HepG2 (cell line): ENCODE measurements around the gene IGF2BP3. TPM values are rescaled to one million over a fixed set of nuclear protein-coding genes. Genes with fewer than 3 reads are reported as not detected.

Source experiments
- ASH2L ChIP-seq: fragments of 300-600, 200-600 bp; sonication (generic); IDR thresholded peaks from 2 replicates; pipeline ENCODE4 v1.7.0; 2017; ENCODE audit warnings: low read depth, mild to moderate bottlenecking, moderate library complexity, mixed read lengths, low read length; ENCODE audit not compliant: insufficient read length
- HDAC6 ChIP-seq: fragments of 200-600 bp; sonication (generic); IDR thresholded peaks from 2 replicates; pipeline ENCODE4 v1.7.0; 2017; ENCODE audit warnings: mild to moderate bottlenecking, antibody characterized with exemption, low read length, low read depth
- HNRNPH1 ChIP-seq: fragments of 200-400 bp; formaldehyde crosslinking; optimal IDR thresholded peaks from 2 replicates; pipeline ENCODE3; 2017; ENCODE audit warnings: mild to moderate bottlenecking, low read depth, low read length
- KDM5A ChIP-seq: fragments of 200-600 bp; sonication (generic); IDR thresholded peaks from 2 replicates; pipeline ENCODE4 v1.7.0; 2018; ENCODE audit warnings: antibody characterized with exemption, mild to moderate bottlenecking, low read length, borderline replicate concordance
- NFIC ChIP-seq: IDR thresholded peaks from 2 replicates; pipeline ENCODE4 v1.6.1; 2012; ENCODE audit warnings: mild to moderate bottlenecking, low read length, inconsistent platforms
- NR2F6 ChIP-seq, 2 experiments: IDR thresholded peaks; 2 replicates each; pipeline ENCODE4 v1.6.1; 2016; ENCODE audit warnings: antibody characterized with exemption in 1 of 2, mild to moderate bottlenecking in 1 of 2
- ZBTB7A ChIP-seq: sonication (generic); formaldehyde crosslinking; IDR thresholded peaks from 2 replicates; pipeline ENCODE4 v1.8.0; 2022; ENCODE audit warnings: mild to moderate bottlenecking, missing genetic modification reagents
- ZNF572 ChIP-seq: sonication (generic); formaldehyde crosslinking; IDR thresholded peaks from 2 replicates; pipeline ENCODE4 v1.5.1; 2020; ENCODE audit warnings: mild to moderate bottlenecking, missing genetic modification reagents
- ZNF773 ChIP-seq: sonication (generic); formaldehyde crosslinking; IDR thresholded peaks from 2 replicates; pipeline ENCODE4 v1.4.0; 2020; ENCODE audit warnings: missing genetic modification reagents, borderline replicate concordance
- ZNF841 ChIP-seq: sonication (generic); formaldehyde crosslinking; IDR thresholded peaks from 2 replicates; pipeline ENCODE4 v1.8.1; 2023; ENCODE audit warnings: missing genetic modification reagents, borderline replicate concordance
- polyA plus RNA-seq, 8 experiments: library from polyadenylated mRNA; depleted of rRNA in 3 of 8; stranded (reverse) in 7 of 8; unstranded in 1 of 8; fragments of >200 nt; fragmentation: Illumina TruSeq in 4 of 8; extraction: Trizol in 4 of 8; gene quantifications; 2 replicates each; pipeline versions ENCODE4 v1.2.1 to v1.2.3, GENCODE V29; 2011 to 2016; ENCODE audit warnings: low read depth in 4 of 8, missing spikeins in 1 of 8, mixed read lengths in 1 of 8; ENCODE audit not compliant: insufficient read depth in 1 of 8
- total RNA-seq, 5 experiments: library from RNA; depleted of rRNA; stranded (reverse); fragments of >200 nt; fragmentation: Illumina TruSeq; extraction: Trizol; gene quantifications; 2 replicates each; pipeline ENCODE4 v1.2.3, GENCODE V29; 2016; ENCODE audit warnings: low read depth in 1 of 5
- TF ChIP-seq, protein P1 (sequence below): sonication (generic); formaldehyde crosslinking; IDR thresholded peaks from 2 replicates; pipeline ENCODE4 v1.8.0; 2022; ENCODE audit warnings: mild to moderate bottlenecking, missing genetic modification reagents, borderline replicate concordance
- TF ChIP-seq, protein P2 (sequence below): sonication (generic); formaldehyde crosslinking; IDR thresholded peaks from 2 replicates; pipeline ENCODE4 v1.8.0; 2022; ENCODE audit warnings: missing genetic modification reagents, low read depth, mild to moderate bottlenecking, borderline replicate concordance
- TF ChIP-seq, protein P3 (sequence below): sonication (generic); formaldehyde crosslinking; IDR thresholded peaks from 2 replicates; pipeline ENCODE4 v1.4.0; 2020; ENCODE audit warnings: missing genetic modification reagents
- TF ChIP-seq, protein P4 (sequence below): sonication (generic); formaldehyde crosslinking; IDR thresholded peaks from 2 replicates; pipeline ENCODE4 v1.5.0; 2020; ENCODE audit warnings: missing genetic modification reagents

The IGF2BP3 gene
- total and polyA plus RNA-seq, 2 of the 13 experiments (the other 11 are each of a cell fraction or from before 2014, with no cell fraction given), result 37.7 to 39.5 TPM

DNA sequence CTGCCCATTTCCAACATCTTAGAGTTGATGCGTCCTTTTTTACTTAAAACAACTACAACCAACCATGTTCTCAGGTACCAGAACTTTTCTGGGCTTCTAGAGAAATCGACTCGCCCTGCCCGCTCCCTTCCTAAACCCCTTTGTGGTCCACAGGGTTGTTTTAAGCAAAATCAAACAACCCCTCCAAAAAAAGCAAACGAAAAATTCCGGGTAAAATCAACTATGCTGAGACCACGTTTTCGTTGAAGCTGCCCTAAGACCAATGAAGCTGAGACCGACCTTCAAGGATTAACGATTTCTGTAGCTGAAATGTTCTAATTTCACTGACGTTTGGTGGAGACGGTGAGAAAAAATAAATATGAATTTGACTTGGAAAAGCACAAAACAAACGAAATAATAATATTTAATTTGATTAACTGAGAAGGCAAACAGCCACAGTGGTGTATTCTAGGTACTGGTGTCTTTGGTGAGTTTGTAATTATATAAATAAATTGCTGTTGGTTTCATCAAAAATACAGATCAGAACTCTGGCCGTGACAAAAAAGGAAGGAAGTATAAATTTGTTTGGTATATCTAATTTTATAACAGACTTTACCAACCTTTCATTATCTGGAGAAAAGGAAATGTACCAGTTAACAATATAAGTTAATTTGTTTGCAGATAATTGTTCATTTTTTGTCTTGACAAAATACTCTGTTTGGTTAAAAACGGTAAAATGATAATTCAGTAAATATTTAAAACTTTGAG lies 4.7 kb upstream of the IGF2BP3 start (continued):
- TF ChIP-seq, protein P1, sequence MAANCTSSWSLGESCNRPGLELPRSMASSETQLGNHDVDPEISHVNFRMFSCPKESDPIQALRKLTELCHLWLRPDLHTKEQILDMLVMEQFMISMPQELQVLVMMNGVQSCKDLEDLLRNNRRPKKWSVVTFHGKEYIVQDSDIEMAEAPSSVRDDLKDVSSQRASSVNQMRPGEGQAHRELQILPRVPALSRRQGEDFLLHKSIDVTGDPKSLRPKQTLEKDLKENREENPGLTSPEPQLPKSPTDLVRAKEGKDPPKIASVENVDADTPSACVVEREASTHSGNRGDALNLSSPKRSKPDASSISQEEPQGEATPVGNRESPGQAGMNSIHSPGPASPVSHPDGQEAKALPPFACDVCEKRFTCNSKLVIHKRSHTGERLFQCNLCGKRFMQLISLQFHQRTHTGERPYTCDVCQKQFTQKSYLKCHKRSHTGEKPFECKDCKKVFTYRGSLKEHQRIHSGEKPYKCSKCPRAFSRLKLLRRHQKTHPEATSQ (CRISPR knock-in tag), result 0 out of 2 replicates have a peak, but pooled peaks have one; percentile 0
- TF ChIP-seq NR2F6 (IDR thresholded peaks at IDR 0.05) (no peak), NR2F6 (CRISPR knock-in tag; IDR thresholded peaks at IDR 0.05) (0 out of 2 replicates have a peak, but pooled peaks have one; percentile 0), KDM5A (0 out of 2 replicates have a peak, but pooled peaks have one; percentile 33), ASH2L (peak; percentile 60), HNRNPH1 (no peak), NFIC (peak; percentile 10; the same call in 1 of the 2 replicates), ZNF773 (CRISPR knock-in tag) (0 out of 2 replicates have a peak, but pooled peaks have one; percentile 5), ZBTB7A (0 out of 2 replicates have a peak, but pooled peaks have one; percentile 12), ZNF841 (CRISPR knock-in tag) (no peak), ZNF572 (CRISPR knock-in tag) (no peak; the same call in 1 of the 2 replicates), HDAC6 (0 out of 2 replicates have a peak, but pooled peaks have one; percentile 30)
- TF ChIP-seq, protein P2, sequence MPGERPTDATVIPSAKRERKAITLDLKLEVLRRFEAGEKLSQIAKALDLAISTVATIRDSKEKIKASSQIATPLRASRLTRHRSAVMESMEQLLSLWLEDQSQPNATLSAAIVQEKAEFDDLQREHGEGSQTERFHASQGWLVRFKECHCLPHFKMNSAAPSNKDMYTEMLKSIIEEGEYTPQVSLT (CRISPR knock-in tag), result no peak
- TF ChIP-seq, protein P3, sequence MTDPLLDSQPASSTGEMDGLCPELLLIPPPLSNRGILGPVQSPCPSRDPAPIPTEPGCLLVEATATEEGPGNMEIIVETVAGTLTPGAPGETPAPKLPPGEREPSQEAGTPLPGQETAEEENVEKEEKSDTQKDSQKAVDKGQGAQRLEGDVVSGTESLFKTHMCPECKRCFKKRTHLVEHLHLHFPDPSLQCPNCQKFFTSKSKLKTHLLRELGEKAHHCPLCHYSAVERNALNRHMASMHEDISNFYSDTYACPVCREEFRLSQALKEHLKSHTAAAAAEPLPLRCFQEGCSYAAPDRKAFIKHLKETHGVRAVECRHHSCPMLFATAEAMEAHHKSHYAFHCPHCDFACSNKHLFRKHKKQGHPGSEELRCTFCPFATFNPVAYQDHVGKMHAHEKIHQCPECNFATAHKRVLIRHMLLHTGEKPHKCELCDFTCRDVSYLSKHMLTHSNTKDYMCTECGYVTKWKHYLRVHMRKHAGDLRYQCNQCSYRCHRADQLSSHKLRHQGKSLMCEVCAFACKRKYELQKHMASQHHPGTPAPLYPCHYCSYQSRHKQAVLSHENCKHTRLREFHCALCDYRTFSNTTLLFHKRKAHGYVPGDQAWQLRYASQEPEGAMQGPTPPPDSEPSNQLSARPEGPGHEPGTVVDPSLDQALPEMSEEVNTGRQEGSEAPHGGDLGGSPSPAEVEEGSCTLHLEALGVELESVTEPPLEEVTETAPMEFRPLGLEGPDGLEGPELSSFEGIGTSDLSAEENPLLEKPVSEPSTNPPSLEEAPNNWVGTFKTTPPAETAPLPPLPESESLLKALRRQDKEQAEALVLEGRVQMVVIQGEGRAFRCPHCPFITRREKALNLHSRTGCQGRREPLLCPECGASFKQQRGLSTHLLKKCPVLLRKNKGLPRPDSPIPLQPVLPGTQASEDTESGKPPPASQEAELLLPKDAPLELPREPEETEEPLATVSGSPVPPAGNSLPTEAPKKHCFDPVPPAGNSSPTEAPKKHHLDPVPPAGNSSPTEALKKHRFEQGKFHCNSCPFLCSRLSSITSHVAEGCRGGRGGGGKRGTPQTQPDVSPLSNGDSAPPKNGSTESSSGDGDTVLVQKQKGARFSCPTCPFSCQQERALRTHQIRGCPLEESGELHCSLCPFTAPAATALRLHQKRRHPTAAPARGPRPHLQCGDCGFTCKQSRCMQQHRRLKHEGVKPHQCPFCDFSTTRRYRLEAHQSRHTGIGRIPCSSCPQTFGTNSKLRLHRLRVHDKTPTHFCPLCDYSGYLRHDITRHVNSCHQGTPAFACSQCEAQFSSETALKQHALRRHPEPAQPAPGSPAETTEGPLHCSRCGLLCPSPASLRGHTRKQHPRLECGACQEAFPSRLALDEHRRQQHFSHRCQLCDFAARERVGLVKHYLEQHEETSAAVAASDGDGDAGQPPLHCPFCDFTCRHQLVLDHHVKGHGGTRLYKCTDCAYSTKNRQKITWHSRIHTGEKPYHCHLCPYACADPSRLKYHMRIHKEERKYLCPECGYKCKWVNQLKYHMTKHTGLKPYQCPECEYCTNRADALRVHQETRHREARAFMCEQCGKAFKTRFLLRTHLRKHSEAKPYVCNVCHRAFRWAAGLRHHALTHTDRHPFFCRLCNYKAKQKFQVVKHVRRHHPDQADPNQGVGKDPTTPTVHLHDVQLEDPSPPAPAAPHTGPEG (CRISPR knock-in tag), result 0 out of 2 replicates have a peak, but pooled peaks have one; percentile 12
- TF ChIP-seq, protein P4, sequence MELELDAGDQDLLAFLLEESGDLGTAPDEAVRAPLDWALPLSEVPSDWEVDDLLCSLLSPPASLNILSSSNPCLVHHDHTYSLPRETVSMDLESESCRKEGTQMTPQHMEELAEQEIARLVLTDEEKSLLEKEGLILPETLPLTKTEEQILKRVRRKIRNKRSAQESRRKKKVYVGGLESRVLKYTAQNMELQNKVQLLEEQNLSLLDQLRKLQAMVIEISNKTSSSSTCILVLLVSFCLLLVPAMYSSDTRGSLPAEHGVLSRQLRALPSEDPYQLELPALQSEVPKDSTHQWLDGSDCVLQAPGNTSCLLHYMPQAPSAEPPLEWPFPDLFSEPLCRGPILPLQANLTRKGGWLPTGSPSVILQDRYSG (CRISPR knock-in tag), result 0 out of 2 replicates have a peak, but pooled peaks have one; percentile 10
